Stimulated activated CD4-positive, alpha-beta T cell treated with anti-CD3 and anti-CD28 coated beads, Interleukin-2, amount 100 ng/mL, for 4 hours (primary cell): ENCODE measurements around the gene ANK3.
"Not testable (repeated sequence)": the region's sequence is repeated elsewhere in the genome, so short reads cannot be mapped to it uniquely, and the experiment has no call there.

Experiments used
- DNase-seq: peaks from one replicate; pipeline ENCODE4 v3.0.0-alpha.2; 2020; ENCODE audit warnings: low read depth

ANK3 gene

DNA sequence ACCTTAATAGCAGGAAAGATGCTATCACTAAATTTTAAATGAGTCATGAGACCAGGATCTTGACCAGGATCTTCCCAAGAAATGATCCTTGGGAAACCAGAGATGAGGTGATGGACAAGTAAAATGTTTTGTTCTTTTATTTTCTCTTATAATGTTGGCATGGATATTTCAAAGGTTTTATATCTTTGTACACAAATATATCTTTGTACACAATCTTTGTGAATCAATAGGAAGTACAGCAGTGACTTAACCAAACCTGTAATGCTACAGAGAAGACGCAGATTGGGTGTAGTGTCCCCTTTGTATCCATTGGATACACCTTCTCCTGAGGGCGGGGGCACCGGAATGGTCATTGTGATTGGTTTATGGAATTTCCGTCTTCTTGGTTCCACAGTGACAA is 303.3 kb downstream of the ANK3 start:
- no peak for DNase-seq

DNA sequence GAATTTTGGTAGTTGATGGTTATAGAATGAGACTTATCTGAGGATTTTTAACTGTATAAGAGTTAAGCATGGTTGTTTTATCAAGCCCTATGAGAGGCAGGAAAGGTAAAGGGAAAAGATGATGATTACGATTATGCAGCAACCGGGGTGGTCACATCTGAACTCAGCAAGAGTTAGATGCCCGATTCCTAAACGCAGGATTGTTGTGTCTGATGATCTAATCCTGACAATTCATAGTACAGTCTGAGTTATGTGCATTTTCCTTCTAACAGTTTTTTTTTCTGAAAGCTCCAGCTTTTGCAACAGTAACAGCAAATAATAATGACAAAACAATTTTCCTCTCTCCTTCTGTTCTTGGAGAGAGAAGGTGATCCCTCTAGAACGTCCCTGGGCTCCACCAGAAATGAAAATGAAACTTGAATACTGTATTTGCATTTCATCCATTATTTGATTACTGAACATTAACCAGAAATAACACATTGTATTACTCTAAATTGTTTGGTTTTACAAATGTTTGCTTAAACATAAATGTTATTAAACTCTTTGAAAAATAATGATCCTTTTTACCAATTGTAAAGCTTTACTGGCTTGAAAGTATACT is 306.8 kb downstream of the ANK3 start:
- no peak for DNase-seq

DNA sequence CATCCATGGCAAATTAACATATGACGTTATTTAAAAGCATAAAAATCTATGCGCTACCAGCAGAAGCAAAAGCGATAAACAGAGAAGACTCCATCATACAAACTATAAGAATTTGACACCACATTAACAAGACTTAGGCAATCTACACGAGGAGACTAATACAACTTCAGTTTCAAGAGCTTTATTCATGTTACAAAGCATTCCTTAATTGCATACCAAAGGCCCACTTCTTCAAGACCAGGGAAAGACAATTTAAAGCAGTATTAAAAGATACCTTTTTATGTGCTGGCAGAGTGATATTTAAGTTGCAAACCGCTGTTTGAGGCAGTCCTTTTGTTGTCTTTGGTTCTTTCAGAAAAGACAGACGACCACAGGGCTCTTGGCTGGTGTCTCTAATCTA is 307.3 kb downstream of the ANK3 start:
- no peak for DNase-seq

DNA sequence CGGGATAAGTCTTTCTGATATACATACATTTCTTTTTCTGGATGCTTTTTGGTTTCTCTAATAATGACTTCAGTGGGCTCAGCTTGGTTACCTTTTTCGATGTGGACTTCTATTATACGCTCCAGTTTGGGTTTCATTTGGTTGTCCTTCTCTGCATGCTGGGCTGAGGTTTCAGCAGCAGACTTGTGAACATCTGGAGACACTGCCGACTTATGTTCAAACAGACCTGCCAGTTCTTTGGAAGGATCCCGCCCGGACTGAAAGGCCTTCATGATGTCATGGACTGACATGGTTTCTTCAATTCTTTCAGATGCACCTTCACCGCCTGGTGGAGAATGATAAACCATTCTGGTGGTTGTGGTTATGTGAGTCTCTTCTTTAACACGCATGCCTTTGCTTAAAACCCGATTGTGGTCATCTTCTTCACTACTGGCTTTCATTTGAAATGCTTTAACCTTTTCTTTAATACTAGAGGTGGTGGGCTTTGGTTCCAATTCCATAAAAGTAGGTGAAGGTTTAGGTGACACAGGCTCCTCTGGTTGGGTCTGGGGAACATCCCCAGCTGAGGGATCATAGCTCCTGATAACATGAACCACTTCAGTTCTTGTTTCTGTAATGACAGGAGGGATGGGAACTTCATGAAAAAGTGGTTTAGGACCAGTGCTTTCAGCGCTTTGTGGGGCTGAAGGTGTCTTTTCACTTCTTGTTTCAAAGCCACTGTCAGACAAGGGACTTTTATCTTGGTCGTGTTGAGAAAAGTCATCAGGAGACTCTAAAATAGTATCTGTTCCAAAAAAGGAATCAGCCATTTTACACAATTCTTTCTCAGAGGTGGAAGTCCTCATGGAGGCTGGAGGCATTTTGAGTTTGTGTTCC is 315.7 kb downstream of the ANK3 start:
- DNase-seq = no peak

DNA sequence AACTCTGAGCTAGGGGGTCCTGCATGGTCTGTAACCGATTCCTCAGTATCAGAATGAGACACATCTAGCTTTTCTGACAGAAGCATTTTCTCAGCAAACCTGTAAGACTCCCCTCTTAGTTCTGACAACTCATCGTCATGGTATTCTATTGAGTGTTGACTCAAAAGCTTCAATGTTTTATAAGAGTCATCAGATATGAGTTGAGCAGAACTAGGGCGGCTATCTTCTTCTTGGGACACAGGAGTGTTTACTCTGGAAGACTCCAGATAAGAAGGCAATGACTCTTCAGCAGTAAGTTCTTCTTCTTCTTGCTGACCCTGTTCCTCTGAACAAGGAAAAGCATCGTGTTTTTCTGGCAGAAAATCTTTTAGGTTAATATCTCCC is 316.3 kb downstream of the ANK3 start:
- DNase-seq = no peak

DNA sequence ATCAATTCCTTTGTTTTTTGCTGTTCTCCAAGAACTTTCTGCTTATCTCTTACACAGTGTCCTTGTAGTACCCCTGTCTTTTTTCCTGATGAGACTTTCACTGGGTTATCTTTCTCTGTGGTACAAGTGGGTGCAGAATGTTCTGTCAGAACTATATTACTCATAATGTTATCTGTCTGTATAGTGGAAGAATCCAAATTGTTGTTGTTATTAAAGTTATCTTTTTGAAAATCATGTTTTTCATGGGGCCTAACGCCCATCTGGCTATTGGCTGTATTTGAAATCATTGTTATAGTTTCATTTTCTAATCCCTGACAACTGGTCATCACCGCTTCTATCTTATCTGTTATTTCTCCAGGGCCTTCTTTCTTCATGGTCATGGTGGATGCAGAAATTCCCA is 320.4 kb downstream of the ANK3 start:
- no peak for DNase-seq

- DNase-seq = no peak
These were observed 339.3 kb downstream of the ANK3 start for GRCh38 chr10:60050366-60050765.

- no peak for DNase-seq
These were observed 341.6 kb downstream of the ANK3 start for GRCh38 chr10:60048091-60048501.

- DNase-seq = no peak
These were observed 344.1 kb downstream of the ANK3 start for GRCh38 chr10:60045571-60045970.

DNA sequence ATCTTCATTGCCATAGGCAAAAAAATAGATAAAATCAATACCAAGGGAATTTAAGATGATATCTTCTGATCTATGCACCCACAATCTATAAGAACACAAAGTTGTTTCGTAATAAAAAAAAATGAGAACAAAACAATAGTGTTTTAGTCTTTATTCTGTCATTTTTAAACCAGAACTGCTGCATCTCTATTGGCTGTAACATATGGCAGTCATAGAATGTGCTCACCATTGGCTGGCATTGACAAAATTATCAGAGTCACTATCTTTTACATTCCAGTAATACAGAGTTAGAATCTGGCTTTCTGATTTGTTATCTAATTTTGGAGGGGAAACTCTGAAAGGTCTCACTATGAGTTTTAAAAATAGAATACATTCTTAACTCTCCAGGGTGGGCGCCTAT is 344.7 kb downstream of the ANK3 start:
- no peak for DNase-seq

GRCh38 chr10:60044242-60044641 is 345.4 kb downstream of the ANK3 start:
- no peak for DNase-seq

DNA sequence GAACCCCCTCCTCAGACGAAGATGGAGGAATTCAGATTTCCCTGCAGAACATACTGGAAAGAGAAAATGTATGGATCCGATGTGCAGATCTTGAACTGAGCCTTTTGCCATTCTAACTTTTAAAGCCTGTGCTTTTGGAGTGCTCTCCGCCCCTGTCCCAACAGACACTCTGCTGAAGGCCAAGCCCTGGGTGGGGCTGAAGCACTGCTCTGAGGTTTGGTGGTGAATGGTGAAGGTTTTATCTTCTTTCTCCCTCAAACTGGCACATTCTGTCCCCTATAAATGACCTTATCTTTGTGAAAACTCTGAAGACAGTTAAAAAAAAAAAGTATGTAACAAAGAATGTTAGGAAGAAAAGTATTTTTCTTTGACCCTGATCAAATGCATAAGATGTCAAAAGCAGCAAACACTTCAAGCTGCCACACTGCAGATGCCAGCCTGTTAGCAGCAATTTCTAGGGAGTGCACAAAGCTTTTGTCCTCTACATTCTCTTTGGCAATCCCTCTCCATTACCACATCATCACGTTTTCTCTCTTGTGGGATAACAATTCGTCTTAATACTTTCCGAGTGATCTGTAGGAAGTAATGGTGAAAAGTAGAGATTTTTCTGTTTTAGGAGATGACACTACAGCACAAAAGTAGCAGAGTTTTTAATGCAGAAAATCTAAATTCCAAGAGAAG is 346.0 kb downstream of the ANK3 start:
- no peak for DNase-seq

GRCh38 chr10:60042914-60043313 is 346.8 kb downstream of the ANK3 start:
- no peak for DNase-seq

- DNase-seq = no peak
These were observed 347.4 kb downstream of the ANK3 start for GRCh38 chr10:60042262-60042661.

DNA sequence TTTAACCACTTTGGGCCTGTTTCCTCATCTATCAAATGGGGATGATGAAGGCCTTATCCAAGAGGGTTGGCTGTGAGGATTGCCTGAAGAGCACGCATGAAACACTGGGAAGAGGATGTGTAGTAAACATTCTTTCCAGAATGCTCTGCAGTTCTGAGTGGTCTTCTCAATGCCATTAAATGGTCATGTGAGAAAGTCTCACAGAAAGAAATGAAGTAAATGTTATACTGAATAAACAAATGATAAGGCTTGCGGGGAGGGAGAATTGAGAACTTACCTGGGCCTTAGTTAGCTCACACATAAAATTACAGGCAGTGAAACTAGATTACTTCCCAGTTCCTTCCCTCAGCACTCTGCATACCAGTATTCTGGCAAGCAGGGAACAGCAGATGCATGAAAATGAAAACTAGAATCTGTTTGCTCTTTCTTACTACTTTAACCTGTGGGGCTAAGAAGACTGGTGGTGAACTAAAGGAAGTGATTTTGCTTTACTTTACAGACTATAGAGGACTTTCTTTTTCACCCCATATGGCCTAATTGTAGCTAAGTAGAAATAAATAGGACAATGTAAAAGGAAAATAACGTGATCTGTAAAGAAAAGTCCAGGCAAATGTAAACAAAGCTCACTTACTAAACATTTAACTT is 348.1 kb downstream of the ANK3 start:
- DNase-seq = no peak

DNA sequence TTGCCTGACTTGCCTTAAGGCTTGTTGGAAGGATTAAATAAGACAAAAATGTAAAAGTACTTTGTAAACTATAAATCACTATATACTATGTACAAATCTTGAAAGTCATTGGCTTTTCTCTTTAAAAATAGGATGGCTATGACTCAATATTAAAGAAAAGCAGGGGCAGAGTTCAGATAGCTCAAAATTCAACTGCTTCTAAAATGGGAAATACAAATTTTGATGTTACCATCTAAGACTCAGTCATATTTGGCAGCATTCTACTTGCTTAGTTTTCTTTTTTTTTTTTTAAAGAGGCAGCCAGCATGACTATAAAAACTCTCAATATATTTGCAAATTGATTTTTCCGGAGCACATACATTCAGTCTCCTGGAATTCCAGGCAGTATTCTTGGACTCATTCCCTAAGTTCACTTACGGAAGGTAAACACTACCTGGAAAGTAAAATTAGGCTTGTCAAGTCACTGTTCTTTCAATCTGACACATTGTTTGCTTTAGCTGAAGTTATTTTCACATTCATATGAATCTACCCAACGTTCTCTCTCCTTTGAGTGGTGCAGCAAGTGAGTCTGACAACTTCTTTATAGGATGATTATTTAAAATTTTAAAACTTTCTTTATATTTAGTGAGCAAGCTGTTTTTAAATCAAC is 349.5 kb downstream of the ANK3 start:
- no peak for DNase-seq

GRCh38 chr10:60035984-60036383 is 353.7 kb downstream of the ANK3 start:
- no peak for DNase-seq

DNA sequence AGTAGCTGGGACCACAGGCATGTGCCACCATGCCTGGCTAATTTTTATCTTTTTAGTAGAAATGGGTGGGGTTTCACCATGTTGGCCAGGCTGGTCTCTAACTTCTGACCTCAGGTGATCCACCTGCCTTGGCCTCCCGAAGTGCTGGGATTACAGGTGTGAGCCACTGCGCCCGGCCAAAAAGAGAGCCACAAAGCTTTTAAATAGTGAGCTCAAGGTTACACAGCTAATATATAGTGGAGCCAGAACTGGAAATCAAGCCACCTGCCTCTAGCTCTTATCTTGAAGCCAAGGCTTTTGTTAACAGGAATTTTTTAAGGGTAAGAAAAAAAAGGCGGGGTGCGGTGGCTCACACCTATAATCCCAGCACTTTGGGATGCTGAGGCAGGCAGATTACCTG is 354.3 kb downstream of the ANK3 start:
- DNase-seq = not testable (repeated sequence)

DNA sequence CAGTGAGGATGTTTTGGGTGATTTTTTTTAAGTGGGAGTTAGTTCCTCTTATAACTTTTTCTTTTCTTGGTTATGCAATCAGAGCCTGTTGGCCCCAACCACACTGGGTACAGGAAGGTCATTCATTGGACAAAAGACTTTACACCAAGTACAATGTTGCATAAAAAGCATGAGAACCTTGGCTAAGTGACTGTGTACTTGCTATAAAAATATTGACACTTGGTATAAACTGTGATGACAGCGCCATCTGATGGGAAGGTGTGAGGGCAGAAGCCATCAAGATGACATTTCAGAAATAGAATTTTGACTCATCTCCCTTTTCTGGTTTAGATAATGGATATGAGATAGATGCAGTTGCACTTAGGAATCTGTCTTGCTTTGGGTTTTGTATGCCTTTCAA is 357.0 kb downstream of the ANK3 start:
- peak; percentile 2 for DNase-seq

GRCh38 chr10:60031664-60032063 is 358.0 kb downstream of the ANK3 start:
- no peak for DNase-seq

DNA sequence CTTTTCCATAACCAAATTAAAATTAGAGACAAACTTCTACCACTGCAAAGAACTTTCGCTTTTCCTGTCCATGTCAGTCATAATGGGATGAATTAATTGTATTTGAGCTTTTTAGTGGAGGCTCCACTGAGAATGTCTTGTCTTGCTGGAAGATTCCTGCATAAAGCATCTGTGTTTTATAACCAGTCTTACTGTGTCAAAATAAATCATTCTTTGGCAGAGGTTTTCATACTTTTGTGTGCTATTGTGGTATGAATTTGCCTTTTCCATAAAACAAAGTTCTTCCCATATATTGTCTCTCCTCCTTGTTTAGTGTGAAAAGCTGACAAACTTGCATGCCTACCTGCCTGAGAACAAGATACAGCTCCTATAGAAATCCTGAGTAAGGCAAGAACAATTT is 358.5 kb downstream of the ANK3 start:
- DNase-seq = no peak

GRCh38 chr10:60029475-60029874 is 360.2 kb downstream of the ANK3 start:
- DNase-seq = no peak
